HCT116 (cell line): Measurements from ENCODE around the gene GNPDA1.

Experiments used
- ATF3 ChIP-seq: IDR thresholded peaks from 2 replicates; pipeline ENCODE4 v1.6.1; 2012
- CBX3 ChIP-seq: IDR thresholded peaks from 2 replicates; pipeline ENCODE4 v1.6.1; 2012; ENCODE audit warnings: low read depth
- CEBPB ChIP-seq: IDR thresholded peaks from 2 replicates; pipeline ENCODE4 v1.6.1; 2012; ENCODE audit warnings: low read depth
- EZH2 ChIP-seq: fragments of 200-600 bp; sonication (generic); IDR thresholded peaks from 2 replicates; pipeline ENCODE4 v1.6.1; 2017; ENCODE audit warnings: antibody characterized with exemption, mixed run types
- JUND ChIP-seq: IDR thresholded peaks from 2 replicates; pipeline ENCODE4 v1.6.1; 2012
- POLR2A ChIP-seq: IDR thresholded peaks from 2 replicates; pipeline ENCODE4 v1.7.0; 2011; ENCODE audit warnings: borderline replicate concordance; ENCODE audit not compliant: insufficient read depth, insufficient read length; ENCODE audit errors: extremely low read depth
- YY1 ChIP-seq: IDR thresholded peaks from 2 replicates; pipeline ENCODE4 v1.6.1; 2011; ENCODE audit warnings: low read length, low read depth, moderate library complexity, mild to moderate bottlenecking; ENCODE audit not compliant: insufficient replicate concordance; ENCODE audit errors: extremely low read depth
- ZBTB33 ChIP-seq: IDR thresholded peaks from 2 replicates; pipeline ENCODE4 v1.6.1; 2011; ENCODE audit warnings: mild to moderate bottlenecking, low read length, moderate library complexity; ENCODE audit not compliant: insufficient replicate concordance; ENCODE audit errors: extremely low read depth
- ZFX ChIP-seq: fragments of 450-650 bp; IDR thresholded peaks from 2 replicates; pipeline ENCODE4 v1.6.1; 2017
- ZNF274 ChIP-seq: fragments of 200-500 bp; sonication (Bioruptor generic); IDR thresholded peaks from 2 replicates; pipeline ENCODE4 v1.6.1; 2014; ENCODE audit warnings: mild to moderate bottlenecking, low read depth, low read length, inconsistent platforms
- TF ChIP-seq, protein P1 (sequence below), 3 experiments: fragments of 200-600 bp in 1 of 3; sonication (generic) in 1 of 3; IDR thresholded peaks in 2 of 3; conservative IDR thresholded peaks in 1 of 3; 2 replicates each; pipeline ENCODE4 v1.5.1; 2012 to 2017; ENCODE audit warnings: low read depth in 2 of 3, low read length in 2 of 3, antibody characterized with exemption in 1 of 3, borderline replicate concordance in 1 of 3, control low read depth in 1 of 3, mild to moderate bottlenecking in 1 of 3, mixed read lengths in 1 of 3, mixed run types in 1 of 3, moderate library complexity in 1 of 3; ENCODE audit not compliant: insufficient read depth in 1 of 3
- TF ChIP-seq, protein P2 (sequence below): IDR thresholded peaks from 2 replicates; pipeline ENCODE4 v1.6.1; 2012

GRCh38 chr5:142036918-142037317 lies 24.1 kb upstream of the GNPDA1 start:
- TF ChIP-seq ZNF274, result no peak
- TF ChIP-seq, protein P1, sequence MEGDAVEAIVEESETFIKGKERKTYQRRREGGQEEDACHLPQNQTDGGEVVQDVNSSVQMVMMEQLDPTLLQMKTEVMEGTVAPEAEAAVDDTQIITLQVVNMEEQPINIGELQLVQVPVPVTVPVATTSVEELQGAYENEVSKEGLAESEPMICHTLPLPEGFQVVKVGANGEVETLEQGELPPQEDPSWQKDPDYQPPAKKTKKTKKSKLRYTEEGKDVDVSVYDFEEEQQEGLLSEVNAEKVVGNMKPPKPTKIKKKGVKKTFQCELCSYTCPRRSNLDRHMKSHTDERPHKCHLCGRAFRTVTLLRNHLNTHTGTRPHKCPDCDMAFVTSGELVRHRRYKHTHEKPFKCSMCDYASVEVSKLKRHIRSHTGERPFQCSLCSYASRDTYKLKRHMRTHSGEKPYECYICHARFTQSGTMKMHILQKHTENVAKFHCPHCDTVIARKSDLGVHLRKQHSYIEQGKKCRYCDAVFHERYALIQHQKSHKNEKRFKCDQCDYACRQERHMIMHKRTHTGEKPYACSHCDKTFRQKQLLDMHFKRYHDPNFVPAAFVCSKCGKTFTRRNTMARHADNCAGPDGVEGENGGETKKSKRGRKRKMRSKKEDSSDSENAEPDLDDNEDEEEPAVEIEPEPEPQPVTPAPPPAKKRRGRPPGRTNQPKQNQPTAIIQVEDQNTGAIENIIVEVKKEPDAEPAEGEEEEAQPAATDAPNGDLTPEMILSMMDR (IDR thresholded peaks at IDR 0.05 in 2 of 3, conservative IDR thresholded peaks at IDR 0.05 in 1 of 3; ENCODE audit: borderline replicate concordance in 1 of 3, insufficient read depth in 1 of 3, low read depth in 2 of 3, low read length in 2 of 3), result no peak
- TF ChIP-seq, protein P2, sequence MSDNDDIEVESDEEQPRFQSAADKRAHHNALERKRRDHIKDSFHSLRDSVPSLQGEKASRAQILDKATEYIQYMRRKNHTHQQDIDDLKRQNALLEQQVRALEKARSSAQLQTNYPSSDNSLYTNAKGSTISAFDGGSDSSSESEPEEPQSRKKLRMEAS, result no peak
- TF ChIP-seq POLR2A, result no peak
- no peak for TF ChIP-seq CEBPB
- no peak for TF ChIP-seq EZH2
- no peak for TF ChIP-seq JUND
- TF ChIP-seq ZFX, result no peak
- no peak for TF ChIP-seq ATF3
- TF ChIP-seq YY1, result no peak
- TF ChIP-seq CBX3, result no peak
- no peak for TF ChIP-seq ZBTB33
